GM19193 (cell line): ENCODE measurements around the gene PRDM5.

Experiments used
- POLR2A ChIP-seq: IDR thresholded peaks from 4 replicates; pipeline ENCODE4 v1.6.1; 2011; ENCODE audit not compliant: insufficient read depth, insufficient read length; ENCODE audit errors: extremely low read depth

Gene PRDM5

DNA sequence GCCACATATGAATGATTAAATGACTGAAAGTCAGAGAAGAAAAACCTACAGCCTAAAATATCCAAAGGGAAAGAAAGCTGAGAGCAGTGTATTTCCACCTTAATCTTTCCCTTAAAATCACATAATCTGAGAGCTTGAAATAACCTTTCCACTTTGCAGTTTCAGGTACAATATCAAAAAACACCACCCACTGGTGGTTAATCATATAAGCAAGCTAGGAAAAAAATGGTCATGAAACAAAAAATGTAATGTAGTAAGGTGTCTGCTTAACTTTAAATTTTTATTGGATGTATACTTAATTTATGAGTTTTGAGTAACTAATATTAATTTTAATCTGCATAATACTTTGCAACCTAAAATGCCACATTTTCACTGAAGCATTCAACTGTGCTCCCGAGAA, 3.2 kb downstream of the PRDM5 start:
- no peak for TF ChIP-seq POLR2A

DNA sequence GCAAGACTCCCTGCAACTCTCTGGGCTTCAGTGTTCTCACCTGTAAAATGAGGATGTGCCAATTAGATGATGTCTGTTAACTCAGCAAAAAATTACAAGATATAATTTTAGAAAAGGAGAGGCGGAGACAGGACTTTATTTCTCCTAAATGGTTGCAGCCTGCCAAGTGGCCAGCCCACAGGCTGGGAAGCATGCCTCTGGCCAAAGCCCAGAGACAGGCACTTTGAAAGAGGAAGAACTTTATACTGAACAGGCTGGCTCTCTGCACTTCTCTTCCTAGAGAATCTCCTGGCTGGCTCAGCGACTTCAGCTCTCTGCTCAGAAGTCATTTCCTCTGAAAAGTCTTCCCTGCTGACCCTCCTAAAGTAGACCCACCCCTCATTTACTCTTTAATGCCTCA, 3.7 kb downstream of the PRDM5 start:
- TF ChIP-seq POLR2A: no peak

DNA sequence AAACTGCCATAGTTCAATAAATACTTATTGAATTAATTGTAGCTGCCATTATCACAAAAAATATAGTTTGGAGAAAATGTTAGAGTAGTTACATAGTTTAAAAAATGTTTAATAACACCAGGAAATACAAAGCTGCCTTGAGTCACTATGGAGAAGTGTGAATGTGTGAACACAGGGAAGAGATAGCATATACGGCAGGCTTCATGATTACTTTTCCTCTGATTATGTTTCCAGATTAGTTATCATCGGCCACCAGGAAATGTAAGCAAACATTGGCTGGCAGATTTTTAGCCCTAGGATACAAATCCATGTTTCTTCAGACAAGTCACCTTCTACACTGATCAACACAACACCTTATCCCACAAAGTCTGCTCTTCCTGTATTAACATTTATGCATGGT, 4.4 kb downstream of the PRDM5 start:
- TF ChIP-seq POLR2A: no peak

DNA sequence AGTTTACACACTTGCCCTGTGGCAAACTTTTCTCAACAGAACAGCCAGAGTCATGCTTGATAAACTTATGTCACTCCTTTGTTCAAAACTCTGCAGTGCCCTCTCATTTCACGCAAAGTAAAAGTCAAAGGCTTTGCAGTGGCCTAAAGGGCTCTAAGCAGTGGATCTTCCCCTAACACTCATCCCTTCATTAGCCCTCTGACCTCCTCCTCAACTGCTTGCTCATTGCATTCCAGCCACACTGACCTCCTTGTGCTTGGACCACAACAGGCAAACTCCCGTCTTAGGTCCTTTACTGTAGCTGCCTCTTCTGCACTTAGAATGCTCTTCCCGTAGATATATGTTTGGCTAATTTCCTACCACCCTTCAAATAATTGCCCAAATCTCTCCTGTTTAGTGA, 5.6 kb downstream of the PRDM5 start:
- TF ChIP-seq POLR2A: no peak

DNA sequence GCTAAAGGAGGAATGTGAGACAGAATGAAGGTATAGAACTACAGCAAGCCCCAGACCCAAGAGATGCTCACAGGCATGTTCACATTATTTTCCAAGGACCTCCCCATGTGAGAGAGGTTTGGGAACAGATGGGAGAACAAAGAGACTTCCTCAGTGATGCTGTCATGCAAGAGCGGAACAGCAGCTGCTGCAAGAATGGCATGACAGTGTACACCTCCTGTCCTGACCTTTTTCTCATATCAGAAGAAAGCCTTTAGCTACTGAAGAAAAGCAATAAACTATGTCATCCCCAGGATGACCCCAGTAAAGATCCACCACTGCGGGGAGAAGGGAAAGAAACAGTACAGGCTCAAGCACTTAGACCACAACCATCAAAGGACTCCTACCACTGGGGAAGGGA, 7.2 kb downstream of the PRDM5 start:
- no peak for TF ChIP-seq POLR2A

DNA sequence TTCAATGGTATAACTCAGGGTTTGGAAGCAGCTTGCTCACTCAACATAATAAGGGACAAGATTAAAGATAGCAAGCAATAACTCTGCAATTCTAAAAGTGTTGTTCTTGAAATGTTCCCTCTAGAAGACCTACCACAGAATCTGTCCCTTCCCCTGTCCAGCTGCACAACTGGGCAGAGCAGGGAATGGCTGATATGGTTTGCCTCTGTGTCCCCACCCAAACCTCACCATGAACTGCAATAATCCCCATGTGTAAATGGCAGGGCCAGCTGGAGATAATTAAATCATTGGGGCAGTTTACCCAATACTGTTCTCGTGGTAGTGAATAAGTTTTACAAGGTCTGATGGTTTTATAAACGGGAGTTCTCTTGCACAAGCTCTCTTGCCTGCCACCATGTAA, 19.1 kb downstream of the PRDM5 start:
- TF ChIP-seq POLR2A: no peak

DNA sequence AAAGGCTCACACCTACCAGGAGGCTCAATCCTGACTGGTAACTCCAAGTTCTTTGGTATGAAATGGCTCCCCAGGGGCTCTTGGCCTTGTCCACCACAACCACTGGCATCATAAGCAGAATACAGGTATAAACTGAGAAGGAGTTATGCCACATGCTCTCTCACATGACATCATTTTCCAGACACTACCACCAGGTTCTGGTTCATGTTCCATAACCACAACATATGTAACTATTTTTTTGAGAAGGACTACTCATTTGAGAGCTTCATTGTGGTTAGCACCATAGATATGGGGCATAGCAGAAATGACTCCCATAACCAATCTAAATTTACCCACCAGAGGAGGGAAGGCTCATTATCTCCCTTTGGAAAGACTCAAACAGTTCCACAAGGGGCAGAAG, 19.6 kb downstream of the PRDM5 start:
- TF ChIP-seq POLR2A: no peak

DNA sequence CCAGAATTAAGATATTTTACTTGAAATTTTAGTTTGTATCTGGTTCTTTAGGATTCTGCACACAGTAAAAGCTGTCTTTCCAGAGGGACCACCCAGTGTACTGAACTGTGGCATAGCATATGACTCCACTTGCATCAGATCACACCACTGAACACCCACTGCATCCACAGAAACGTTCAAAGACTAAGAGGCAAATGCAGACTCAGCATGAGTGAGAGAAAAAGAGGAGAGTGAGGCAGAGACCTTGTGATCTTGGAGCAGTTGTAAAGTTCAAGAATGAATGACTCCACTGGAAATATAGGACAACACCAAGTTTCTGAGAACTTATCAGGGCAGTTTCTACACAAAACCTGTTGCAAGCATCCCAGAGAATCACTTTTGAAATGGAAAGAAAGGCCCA, 20.8 kb downstream of the PRDM5 start:
- no peak for TF ChIP-seq POLR2A

DNA sequence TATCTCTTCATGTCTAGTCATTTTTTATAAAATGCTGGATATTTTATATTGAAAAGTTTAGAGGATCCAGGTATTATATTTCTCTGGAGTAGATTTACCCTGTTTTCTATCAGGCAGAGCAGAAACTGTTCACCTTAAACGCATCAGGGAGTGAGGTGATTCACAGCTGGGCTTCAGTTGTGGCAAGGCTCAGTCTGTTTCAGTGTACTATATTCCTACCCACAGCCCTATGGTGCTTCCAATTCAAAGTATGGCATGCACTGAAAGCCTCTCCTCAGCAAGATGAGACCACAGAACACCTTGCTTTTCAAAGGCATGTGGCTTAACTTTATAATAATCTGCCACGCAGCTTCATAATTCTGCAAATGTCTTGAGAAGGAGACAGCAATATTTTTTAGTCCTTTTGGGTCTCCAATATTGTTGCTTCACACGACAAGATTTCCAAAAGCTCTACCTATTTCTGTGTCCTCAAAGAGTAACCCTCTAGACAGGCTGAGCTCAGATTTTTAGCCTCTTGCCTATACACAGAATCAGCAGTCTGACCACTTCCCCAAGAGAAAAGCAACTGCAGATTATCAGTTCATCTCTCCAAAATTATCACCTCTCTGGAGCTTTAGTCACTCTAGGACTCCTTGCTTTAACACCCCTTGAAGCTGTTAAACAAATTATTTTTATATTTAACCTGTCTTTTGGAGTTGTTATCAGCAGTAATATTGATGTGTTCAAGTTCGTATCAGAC, 24.4 kb downstream of the PRDM5 start:
- TF ChIP-seq POLR2A: no peak

DNA sequence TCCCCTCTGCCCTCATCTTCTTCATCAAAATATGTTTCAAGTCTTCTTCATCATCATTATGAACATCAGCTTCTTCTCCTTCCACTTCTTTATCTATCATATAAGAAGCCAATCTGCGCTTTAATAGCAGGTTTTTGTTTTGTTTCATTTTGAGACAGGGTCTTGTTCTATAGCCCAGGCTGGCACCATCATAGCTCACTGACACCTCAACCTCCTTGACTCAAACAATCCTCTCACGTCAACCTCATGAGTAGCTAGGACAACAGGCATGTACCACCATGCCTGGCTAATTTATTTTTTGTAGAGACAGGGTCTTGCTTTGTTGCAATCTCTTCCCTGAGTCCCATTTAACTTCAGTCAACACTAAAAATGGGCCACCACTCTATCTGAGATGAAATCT, 27.0 kb downstream of the PRDM5 start:
- no peak for TF ChIP-seq POLR2A

DNA sequence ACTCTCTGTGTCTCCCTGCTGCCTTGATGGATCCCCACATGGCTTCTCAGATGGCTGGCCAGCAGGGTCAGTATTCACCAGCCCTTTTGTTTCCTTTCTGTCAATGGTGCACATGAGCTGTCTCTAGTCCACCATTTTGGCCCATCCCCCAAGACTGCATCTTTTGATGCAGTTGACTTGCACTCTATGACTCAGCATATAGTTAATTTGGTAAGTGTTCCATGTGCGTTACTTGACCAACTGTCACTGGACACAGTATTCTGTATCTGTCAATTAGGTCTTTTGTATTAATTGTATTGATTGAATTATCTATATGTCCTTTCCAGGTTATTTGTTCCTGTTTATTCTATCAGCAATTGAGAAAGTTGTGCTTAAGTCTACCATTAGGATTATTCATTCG, 29.2 kb downstream of the PRDM5 start:
- TF ChIP-seq POLR2A: no peak

DNA sequence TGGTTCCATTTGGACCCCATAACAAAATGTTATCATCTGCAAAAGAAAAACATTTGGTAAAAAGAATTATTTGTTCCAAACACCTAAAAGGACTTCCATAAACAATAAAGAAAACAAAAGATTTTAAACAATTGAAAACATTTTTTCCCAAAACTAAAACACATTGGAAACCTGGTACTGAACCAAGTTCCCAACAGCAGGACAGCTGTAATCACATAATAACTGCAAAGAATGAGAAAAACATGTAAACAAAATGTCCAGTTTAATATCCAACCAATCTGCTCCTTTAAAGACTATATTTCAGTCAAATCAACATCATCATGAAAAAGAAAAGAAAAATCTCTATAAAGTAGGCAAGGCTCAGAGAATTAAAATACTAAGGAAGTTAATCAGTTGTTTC, 36.3 kb downstream of the PRDM5 start:
- no peak for TF ChIP-seq POLR2A

DNA sequence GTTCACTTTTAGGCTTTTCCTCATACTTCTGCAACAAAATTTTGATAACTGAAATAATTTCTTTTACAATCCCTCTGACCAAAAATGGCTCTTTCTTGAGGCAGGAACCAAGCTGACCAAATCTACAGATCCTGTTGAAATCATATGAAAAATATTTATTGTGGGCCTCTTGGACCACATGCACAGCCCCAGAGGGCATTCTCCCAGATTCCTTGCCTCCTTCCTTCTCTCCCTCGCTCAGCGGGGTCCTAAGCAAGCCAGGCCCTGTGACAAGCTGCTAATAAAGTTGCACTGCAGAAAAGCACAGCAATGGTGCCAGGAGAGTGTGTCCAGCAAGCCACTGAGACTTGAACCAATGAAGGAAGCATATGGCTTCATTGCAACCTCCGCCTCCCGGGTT, 40.7 kb downstream of the PRDM5 start:
- no peak for TF ChIP-seq POLR2A

DNA sequence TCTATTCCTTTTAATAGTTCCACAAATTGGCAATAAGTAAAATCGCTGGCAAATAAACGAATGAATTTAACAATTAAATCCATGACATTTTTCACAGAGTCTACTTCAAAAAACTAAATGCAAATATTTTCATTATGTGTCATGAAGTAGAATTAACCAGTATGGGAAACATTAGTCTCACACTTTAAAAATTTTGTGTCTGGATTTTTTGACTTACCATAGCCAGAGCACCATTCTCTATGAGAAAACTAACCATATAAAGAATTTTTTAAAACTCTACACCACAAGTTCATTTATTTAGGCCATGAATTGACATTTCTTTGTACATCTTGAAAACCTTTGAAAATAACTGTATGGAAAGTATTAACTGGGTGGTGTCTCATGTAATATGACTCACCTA, 41.2 kb downstream of the PRDM5 start:
- TF ChIP-seq POLR2A: no peak

DNA sequence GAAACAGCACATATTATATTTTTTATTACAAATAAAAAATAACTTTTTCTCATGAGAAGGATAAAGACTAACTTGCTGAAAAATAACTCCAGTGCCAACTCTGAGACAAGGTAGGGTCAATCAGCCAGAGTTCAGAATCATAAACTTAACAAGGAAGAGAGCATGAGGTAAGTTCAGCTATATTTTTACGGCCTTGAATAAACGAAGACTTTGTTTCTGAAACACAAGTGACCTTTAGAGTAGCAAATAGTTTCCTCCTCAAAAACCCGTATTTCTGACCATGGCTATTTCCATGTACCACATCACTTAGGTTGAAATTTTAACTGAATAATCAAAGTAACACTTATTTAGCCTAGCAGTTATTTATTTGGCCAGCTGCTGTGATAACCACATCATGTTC, 45.5 kb downstream of the PRDM5 start:
- TF ChIP-seq POLR2A: no peak

DNA sequence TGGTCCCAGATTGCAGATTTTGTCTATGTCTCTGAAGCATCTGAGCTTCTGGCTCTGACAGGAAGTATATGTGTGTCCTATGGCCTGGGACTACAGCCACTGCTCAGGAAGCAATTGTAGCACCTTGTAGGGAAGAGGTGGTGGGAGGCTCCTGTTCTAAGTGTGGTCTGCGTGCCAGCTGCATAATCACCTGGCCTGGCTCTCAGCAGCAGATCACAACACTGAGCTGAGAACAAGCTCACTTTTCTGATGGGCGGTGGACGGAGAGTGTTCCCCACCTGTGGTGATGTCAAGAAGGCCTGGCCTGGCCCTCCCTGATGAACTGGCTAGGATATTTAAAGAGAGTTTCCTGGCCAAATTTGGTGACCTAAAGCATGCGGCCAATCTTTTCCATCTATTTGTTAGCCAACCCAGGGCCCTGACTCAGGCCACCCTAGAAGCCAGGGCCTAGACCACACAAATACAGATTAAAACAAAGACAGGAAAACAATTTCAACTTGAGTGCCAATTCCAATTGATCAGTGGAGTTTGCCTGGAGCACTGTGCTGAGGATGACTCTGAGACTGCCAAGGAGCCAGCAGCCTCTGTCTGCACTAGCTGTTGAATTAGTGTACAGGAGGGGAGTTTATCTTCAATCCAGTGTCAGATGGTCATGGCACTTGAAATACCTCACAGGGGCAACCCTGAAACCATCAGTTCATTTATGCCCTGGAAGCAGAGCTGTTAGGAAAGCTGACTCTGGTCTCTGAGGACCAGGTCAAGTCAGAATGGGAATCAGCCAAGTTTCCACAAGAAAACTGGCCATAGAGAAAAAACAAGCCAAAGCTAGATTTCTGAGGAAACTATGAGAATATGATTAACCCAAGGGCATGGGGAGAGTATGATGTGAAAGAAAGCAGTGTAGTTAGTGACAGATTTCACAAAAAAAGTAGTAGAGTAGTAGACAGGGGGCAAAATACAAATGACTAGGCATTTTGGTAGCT, 47.4 kb downstream of the PRDM5 start:
- no peak for TF ChIP-seq POLR2A
